GM18873 (cell line): ENCODE results near the gene KERA.
"Not testable (repeated sequence)": the region's sequence is repeated elsewhere in the genome, so short reads cannot be mapped to it uniquely, and the experiment has no call there.

ENCODE experiments used
- ATAC-seq: cut with Tn5 transposase; IDR thresholded peaks from one replicate; pipeline ENCODE4 v1.9.1; 2021; ENCODE audit warnings: mild to moderate bottlenecking, moderate library complexity, moderate number of reproducible peaks; ENCODE audit not compliant: unreplicated experiment, low FRiP score

The KERA gene, protein sequence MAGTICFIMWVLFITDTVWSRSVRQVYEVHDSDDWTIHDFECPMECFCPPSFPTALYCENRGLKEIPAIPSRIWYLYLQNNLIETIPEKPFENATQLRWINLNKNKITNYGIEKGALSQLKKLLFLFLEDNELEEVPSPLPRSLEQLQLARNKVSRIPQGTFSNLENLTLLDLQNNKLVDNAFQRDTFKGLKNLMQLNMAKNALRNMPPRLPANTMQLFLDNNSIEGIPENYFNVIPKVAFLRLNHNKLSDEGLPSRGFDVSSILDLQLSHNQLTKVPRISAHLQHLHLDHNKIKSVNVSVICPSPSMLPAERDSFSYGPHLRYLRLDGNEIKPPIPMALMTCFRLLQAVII

GRCh38 chr12:91057368-91058165 is at the start of gene KERA:
Gene KERA, minus strand, starts transcription at chr12:91058024. Its CDS starts 1,743 bp downstream, at chr12:91056281.
- no peak for ATAC-seq

- no peak for ATAC-seq
These were observed 48.5 kb upstream of the KERA start for GRCh38 chr12:91106283-91106682.

GRCh38 chr12:91105807-91106206 is 48.0 kb upstream of the KERA start:
- ATAC-seq: no peak

- ATAC-seq: peak; percentile 58
These were observed 47.1 kb upstream of the KERA start for GRCh38 chr12:91104812-91105466.

DNA sequence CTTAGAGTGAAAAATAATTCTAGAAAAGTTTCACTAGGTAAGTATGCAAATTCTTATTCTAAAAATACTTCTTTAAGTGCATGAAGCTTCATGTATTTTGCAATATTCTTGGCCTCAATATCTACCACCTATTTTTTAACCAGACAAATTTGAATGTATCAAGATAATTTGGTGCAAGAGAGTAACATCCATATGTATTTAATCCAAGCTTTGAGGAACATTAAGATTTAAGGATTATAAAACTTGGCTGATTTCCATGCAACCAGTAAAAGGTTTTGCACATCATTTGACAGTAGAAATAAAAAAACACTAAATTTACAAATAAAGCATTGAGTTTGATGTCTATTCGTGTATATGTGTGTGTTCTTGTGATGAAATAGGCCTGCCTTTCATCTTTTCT is 45.8 kb upstream of the KERA start:
- ATAC-seq: no peak

- ATAC-seq: no peak
These were observed 45.3 kb upstream of the KERA start for GRCh38 chr12:91103101-91103500.

DNA sequence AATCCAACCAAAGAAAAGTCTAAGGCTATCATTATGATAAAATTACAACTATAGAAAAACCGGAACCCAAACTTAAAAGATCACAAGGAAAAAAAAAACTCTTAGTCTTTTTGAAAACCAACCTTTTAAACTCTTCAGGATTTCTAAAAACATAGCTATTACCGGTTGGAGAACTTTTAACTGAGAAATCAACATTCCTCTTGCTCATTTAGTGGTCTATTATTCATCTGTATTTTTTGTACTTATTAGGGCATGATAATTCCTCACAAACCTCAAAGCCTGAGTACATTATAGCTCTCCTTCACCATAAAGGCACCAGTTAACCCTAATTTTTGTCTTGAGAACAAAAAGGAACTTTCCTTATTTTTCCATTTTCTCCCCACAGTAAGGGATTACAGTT is 43.1 kb upstream of the KERA start:
- ATAC-seq: no peak

GRCh38 chr12:91099836-91100235 is 42.0 kb upstream of the KERA start:
- no peak for ATAC-seq

GRCh38 chr12:91099341-91099740 is 41.5 kb upstream of the KERA start:
- ATAC-seq: no peak

DNA sequence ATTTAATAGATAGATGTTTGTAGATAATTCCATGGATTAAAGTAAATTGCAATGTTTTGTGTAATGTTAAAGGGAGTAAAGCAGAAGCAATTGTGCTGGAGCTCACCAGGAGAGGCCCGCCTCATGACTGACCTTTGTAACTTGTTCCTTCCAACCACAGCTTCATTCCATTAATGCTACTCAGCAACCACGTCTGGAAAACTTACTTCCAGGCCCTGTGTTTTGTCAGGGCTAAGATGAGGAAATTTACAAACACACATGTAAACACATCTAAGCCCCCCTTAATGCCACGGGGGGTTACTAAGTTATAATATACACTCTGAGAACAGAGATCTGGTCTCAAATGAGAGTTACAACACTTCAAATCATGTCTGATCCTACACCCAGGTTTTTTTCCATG is 41.1 kb upstream of the KERA start:
- no peak for ATAC-seq

DNA sequence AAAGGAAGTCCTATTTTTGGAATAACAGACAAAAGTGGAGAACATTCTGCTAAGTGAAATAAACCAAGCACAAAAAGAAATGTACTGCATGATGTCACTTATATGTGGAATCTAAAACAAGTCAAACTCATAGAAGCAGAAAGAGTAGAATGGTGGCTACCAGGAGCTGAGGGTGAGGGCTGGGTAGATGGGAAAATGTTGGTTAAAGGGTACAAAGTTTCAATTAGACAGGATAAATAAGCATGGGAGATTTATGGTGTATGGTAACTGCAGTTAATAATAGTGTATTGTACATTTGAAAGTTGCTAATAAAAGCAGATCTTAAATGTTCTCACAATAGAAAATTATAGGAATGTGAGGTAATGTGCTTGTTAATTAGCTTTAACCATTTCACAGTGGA is 40.6 kb upstream of the KERA start:
- ATAC-seq: no peak

GRCh38 chr12:91094957-91095356 is 37.1 kb upstream of the KERA start:
- ATAC-seq: no peak

- ATAC-seq: no peak
These were observed 36.3 kb upstream of the KERA start for GRCh38 chr12:91094032-91094662.

DNA sequence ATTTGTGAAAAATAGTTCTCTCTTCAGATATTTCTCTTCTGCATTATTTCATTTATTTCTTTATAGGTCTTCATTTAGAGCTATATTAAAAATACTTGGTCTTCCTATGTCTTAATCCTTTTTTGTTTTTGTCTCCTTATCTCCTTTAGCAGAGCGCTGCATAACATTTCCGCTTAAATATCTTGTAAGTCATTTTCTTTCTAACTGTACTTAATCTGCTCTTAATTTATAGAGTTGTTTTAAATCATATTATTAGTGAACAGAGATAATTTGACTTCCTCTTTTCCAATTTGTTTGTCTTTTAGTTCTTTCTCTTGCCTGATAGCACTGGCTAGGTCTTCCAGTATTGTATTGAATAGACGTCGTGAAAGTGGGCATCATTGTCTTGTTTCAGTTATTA is 35.5 kb upstream of the KERA start:
- no peak for ATAC-seq

DNA sequence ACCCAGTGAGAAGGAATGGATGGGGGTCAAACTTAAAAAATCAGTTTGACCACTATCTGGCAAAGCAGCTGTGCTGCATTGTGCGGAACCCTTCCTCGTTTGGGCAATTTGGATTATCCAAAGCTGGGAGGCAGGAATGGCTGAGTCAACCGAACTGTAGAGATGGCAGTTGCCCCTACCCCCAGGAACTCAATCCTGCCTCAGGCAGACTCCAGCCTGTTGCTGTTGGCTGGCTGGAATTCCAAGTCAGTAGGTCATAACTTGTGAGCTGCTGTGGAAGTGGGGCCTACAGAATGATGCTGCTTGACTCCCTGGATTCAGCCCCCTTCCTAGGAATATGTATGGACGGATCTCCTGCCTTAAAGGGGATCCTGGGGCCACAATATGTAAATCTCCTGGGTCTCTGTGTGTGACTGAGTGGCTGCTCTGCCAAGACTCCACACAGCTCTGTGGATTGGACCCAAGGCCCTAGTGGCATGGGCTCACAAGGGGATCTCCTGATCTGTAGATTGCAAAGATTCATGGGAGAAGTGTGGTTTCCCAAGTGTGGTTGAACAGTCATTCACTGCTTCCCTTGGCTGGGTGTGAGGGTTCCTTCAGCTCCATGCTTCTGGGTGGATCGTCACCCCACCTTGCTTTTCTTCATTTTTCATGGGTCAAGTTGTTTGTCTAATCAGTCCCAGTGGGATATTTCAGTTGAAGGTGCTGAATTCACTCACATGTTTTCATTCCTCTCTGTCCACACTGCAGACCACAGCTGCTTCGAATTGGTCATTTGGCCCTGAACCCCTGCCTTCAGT is 34.3 kb upstream of the KERA start:
- ATAC-seq: no peak

DNA sequence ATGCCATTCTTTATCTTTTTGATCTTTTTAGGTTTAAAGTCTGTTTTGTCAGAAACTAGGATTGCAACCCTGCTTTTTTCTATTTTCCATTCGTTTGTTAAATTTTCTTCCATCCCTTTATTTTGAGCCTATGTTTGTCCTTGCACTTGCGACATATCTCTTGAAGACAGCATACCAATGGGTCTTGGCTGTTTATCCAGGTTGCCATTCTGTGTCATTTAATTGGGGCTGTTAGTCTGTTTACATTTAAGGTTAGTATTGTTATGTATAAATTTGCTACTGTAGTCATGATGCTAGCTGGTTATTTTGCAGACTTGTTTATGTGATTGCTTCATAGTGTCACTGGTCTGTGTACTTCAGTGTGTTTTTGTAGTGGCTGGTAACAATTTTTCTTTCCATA is 32.1 kb upstream of the KERA start:
- ATAC-seq: not testable (repeated sequence)

- no peak for ATAC-seq
These were observed 22.2 kb upstream of the KERA start for GRCh38 chr12:91080041-91080440.

DNA sequence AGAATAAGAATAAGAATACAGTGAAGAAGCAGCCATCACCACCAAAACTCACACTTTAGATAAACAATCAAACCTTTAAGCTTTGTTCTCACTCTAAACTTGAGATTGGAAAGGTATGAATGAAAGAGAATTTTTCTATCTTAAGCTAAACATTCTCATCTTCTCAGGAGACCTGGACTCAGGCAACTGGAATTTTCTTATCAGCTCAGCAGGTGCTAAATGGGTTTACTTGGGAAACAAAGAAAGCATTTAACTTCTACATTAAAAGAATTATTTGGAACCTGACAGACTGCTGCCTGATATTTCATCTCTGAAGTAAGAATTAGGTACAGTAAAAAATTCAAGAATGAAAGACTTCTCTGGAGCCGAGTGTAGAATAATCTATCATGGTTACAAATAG is 20.7 kb upstream of the KERA start:
- no peak for ATAC-seq

DNA sequence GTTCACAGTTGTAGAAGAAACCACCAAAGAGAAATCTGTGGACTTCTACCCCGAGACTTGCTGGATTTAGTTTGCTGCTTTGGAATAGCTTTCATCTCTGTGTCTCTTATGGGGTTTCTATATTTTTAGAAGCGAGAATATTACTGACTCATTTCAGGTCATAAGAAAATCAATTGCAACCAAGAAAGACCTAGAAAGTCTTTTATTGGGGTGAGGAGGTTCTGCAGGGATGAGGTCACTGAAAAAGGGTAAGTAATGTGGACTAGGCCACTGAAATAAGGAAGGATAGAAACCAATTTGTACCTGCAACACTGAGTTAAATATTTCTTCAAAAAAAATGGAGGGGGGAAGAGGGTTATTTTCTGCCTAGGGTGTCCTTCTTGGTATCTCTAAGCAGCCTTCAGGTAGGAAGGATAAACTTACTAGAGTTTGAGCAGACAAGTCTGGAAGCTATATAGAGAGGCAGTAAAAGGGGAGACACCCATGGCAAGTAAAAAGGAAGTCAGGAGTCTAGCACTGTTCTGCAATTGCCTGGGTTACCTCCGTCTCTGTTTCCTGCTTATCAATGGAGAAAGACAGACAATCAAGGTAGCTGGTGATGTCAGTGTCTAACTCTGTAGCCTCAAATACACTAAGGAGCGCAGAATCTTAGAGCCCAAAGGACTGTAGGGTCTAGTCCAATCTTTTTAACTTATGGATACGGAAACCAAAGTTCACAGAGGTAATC is 19.6 kb upstream of the KERA start:
- no peak for ATAC-seq
